Globus pallidus (tissue), 1 donor: ENCODE measurements around the gene AGAP1.
A peak's percentile ranks its signal among the peaks of the same experiment; 100 is the strongest.

ENCODE experiments used
- DNase-seq: peaks from one replicate; pipeline ENCODE4 v3.0.0-alpha.2; 2015; ENCODE audit warnings: low spot score

The AGAP1 gene

GRCh38 chr2:236163471-236164200, 669.8 kb downstream of the AGAP1 start:
- DNase-seq, result no peak

DNA sequence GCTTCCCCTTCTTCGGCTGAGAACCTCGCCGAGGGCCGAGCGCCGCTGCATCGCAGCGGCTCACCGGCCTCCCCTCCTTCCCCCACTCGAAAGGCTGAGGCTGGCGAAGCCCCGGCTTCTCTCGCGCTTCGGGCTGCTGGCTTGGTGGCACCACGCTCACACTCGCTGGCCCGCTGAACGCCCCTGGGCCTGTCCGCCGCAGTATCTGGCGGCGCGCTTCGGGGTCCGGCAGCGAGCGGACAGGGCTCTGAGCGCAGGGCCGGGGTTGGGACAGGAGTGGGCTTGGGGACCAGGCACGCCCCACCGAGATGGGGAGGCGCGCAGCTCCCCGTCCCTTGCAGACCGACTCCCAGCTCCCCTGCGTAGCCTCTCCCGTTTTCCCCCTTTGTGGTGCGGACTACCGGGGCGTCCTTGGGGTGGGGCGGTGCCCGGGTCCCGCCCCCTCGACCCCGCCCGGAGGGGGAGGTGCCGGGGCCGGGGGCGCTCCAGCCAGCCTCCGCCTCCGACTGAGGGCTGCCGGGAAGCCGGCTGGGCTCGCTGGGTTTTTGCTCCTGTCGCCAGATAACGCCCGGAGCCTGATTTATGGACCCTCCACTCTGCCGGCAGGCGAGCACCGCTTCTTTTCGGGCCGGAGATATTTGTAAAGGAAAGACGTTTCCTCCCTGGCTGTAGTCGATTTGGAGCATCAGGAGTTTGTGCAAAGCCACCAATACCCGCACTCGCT, 670.5 kb downstream of the AGAP1 start:
- no peak for DNase-seq

DNA sequence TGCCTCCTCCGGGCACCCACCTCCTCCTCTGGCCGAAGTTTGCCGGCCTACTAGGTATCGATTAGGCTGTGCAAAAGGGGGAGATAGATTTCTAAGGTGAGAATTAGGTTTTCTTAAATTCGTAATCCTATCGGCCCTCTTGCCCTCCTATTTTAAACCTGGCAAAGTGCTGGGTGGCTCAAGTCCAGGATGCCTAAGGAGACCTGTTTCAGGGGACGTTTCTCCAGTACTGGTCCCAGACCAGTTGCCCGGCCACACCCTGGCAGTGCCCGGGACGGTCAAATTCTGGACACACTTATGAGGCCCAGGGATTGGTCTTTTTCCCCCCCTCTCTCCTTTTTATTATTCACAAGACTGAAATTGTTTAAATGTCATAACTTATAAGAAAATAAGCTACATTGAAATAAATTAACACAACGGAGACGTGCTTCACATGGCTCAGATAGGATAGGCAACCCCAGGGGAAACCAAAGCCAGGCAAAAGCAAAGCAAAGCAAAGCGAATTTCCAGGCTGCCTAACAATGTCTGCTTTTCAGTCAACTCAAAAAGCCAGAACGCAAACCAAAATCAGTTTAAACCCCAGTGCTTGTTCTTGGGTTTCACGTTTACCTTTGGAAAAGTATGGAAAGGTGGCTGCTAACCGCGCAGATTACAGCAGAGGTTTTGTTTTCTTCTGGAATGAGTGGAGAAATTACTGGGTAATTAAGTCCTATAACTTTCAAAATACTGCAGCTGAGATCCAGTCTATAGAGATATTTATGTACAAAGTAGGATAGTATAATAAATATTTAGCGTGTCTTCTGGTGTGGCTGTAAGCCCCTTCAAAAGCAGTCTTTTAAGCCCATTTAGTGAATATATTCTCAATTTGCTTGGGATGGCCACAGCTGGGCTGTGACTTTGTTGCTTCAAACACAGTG, 671.3 kb downstream of the AGAP1 start:
- no peak for DNase-seq

DNA sequence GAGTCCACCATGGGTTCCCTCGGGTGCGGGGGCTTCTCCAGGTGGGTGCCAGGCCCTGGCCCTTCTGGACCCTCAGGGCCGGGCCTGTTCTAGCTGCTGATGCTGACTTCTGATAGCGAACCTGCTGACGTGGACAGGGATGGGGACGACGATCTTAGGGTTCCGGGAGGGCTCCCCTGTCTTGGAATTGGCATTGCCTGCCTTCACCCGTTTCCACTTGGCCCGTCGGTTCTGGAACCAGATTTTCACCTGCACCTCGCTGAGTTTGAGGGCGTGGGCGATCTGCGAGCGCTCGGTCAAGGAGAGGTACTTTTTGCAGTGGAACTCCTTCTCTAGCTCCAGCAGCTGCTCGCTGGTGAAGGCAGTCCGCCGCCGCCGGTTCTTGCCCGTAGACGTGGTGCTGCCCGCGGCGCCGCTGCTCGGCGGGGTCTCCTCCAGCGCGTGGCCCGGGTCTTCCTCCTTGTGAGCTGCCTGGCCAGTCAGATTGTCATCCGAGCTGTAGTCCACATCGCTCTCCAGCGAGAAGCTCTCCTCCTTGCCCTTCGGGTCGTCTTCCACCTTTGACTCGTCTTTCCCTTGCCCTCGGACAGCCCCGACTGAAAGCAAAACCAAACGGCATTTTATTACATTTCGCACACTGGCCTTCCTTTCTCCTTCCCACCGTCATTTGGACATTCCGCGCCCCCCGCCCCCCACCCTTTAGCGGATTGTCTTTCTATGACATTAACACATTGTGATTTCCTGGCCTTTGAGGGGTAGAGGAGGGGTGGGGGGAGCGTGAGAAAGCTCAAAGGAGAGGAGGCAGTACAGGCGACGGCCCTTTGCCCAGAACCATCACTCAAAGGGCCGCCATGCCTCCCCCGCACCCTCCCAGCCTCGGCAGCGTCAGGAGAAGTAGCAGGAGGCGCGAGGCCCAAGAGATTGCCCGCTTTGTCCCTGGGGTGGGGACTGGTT, 672.3 kb downstream of the AGAP1 start:
- no peak for DNase-seq

DNA sequence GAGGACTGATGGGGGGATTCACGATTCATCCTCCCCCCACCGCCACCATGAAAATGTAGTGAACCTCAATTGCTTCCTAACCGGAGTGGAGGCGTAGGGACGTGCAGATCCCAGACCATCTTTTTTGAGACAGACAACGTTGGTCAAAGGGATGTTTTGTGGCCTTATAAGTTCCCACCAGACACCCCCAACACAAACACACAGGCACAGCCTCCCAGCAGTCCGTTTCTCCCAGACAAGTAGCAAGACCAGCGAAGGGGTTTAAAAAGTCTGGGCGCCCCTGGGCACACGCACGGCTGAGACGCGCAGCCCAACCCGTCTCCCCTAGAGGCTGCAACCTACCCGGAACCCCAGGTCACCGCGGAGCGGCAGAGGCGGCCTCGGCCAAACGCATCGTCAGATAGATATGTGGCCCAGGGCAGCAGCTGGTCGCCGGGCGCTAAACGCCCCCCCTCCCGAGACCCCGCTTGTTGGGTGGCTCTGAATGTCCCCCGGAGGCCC, 673.0 kb downstream of the AGAP1 start:
- DNase-seq, result no peak

DNA sequence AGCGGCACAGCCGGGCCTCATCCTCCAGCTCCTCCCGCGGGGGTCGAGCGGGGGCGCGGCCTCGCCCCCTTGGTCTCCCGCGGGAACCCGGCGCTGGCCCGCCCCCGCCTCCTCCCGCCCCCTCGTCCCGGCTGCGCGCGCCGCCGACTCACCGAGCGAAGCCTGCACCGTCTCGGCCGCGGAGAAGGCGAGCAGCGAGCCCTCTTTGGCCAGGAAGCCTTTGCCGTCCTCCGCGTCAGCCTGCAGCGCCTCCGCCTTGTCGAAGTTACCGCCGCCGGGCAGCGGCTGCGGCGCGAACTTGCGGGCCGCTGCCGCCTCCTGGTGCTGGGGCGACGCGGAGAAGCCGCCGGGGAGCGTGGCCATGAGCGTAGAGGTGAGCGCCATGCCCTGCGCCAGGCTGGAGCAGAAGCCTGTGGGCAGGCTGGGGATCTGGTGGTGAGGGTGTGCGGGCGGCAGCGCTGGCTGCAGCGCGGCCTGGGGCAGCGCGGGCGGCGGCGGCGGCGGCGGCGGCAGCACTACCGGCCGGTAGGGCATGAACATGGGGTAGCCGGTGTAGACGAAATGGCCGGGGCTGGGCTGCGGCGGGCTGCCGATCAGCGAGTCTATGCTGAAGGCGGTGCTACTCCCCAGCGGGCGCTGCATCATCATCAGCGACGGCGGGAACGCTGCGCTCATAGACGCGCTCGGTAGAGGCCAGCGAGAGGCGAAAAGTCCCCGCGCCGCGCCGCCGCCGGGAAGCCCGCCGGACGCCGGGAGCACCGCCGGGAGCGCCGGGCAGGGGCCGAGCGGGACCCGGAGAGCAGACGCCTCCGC, 673.7 kb downstream of the AGAP1 start:
- DNase-seq, result no peak

GRCh38 chr2:236168110-236169080, 674.6 kb downstream of the AGAP1 start, which contains the start of gene GBX2:
TSS of gene GBX2 (minus strand) at chr2:236168386. CDS start at chr2:236167971, 415 bp downstream.
- peak; percentile 51 for DNase-seq

DNA sequence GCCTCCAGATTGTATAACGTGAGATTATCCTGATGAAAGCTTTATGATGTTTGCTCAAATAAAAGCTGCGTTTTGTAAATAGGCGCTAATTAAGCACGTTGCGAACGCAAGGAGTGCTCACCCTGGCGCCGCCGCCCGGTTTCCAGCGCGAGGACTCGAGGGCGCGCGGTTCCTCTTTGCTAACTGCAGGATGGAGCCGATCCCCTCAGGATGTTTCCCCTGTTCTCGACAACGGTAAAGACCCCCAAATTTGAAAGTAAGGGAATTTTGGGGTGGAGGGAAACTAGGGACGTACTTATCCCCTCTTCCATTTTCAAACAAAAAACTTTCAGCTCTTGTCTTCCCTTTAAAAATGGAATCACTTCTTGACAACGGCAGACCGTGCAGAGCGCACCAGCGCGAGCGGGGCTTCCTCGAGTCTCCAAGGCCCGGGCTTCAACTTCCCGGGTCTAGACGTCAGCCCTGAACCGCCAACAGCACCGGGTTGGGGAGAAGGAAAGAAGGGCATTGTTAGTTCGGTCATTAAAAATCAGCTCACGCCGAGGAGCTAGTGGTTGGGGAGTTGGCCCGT, 675.4 kb downstream of the AGAP1 start:
- DNase-seq, result peak; percentile 49

DNA sequence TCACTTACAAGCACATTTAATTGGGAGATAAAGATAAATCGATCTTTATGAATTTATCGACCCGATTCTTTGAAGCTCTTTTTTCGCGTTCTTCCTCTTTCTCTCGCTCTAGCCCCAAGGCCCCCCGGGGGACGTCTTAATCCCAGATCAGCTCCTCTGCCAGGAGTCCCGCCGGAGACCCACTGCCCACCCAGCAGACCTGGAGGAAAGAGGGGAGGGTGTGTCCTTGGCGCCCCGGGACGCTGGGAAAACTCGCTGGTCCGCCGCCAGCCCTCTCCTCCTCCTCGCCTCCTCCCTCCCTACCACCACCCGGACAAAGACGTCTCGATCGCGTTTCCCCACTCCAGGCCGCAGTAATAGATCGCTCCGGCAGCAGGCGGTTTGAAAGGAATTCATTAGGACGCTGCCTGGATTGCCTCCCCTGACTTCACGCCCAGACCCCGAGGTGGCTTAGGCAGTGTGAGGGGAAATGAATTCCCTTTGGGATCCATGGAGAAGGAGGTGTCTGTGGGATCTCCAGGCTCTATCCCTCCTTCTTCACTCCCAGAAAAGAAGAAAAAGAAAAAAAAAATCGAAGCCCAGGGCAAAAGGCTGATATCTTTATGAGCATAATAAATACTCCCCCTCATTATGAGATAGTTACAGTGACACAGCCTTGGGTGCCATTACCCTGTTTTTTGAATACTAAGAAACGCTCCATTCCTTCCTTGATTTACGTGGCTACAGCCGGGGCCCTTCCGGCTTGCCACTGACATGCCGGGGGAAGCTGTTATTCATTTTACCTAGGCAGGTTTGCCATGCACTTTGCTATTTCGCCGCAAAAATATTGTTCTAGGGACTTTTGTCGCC, 676.1 kb downstream of the AGAP1 start:
- DNase-seq, result no peak

DNA sequence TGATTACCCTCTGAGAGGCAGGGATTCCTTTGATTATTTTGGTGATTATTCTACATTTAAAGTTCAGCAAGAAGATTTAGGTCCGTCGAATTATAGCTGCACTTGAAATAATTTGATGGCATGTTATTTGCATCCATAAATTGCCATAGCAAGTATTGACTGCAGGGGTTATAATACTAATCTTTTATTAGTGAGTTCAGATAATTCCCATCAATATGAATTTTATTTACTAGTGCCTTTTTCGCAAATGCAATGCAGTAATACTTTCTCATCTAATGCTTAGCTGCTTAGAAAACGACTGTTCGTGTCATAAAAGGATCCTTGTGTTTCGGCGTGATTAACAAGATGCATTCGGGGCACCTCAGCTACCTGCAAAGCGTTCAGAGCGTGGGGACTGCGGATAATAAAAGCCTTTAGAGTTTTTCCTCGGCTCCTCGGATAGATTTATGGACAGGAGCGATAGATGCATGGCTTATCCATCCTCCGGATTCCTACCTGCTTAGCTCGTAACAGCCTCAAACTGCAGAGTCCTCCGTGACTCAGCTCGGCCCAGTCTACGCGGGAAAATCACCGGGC, 676.8 kb downstream of the AGAP1 start:
- no peak for DNase-seq

- DNase-seq, result no peak
Observed at GRCh38 chr2:236171181-236171679, 677.4 kb downstream of the AGAP1 start.

- peak; percentile 50 for DNase-seq
Observed at GRCh38 chr2:236171680-236172254, 677.9 kb downstream of the AGAP1 start.

GRCh38 chr2:236172255-236173035, 678.6 kb downstream of the AGAP1 start:
- DNase-seq, result no peak

- DNase-seq, result no peak
Observed at GRCh38 chr2:236173036-236173728, 679.3 kb downstream of the AGAP1 start.
